Gastroesophageal sphincter (tissue), 3 donors: ENCODE measurements around the gene VAV3.

Experiments
- POLR2AphosphoS5 ChIP-seq: sonication (generic); formaldehyde crosslinking; IDR thresholded peaks from one replicate; pipeline ENCODE4 v1.6.1; 2017; ENCODE audit warnings: antibody characterized with exemption
- TF ChIP-seq, protein P1 (sequence below), 4 experiments: fragments of 200-600 bp in 2 of 4; fragments of 450-650 bp in 2 of 4; sonication (generic) in 1 of 4; IDR thresholded peaks; one replicate each; pipeline ENCODE4 v1.5.1; 2017 to 2019; ENCODE audit warnings: antibody characterized with exemption in 4 of 4, mild to moderate bottlenecking in 2 of 4, moderate library complexity in 2 of 4

DNA sequence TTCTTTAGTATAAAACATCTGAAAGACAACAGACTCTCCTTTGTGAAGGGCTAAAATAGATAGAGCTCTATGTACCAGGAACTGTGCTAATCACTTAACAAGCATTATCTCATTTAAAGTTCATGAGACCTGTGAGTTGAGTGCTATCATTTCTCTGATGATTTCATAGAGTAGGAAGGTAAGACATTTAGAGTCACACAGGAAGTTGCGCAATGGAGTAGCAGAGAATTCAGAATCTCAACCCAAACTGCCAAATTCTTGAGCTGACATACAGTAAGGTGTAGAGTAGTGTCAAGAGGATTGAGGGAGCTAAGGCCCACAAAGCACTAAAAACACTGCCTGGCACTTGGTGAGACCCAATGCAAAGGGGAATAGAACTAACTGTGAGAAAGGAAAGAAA lies 439.8 kb downstream of the VAV3 start:
- TF ChIP-seq, protein P1, sequence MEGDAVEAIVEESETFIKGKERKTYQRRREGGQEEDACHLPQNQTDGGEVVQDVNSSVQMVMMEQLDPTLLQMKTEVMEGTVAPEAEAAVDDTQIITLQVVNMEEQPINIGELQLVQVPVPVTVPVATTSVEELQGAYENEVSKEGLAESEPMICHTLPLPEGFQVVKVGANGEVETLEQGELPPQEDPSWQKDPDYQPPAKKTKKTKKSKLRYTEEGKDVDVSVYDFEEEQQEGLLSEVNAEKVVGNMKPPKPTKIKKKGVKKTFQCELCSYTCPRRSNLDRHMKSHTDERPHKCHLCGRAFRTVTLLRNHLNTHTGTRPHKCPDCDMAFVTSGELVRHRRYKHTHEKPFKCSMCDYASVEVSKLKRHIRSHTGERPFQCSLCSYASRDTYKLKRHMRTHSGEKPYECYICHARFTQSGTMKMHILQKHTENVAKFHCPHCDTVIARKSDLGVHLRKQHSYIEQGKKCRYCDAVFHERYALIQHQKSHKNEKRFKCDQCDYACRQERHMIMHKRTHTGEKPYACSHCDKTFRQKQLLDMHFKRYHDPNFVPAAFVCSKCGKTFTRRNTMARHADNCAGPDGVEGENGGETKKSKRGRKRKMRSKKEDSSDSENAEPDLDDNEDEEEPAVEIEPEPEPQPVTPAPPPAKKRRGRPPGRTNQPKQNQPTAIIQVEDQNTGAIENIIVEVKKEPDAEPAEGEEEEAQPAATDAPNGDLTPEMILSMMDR (IDR thresholded peaks at IDR 0.05): no peak
- TF ChIP-seq POLR2AphosphoS5: no peak
